ENCODE results near the gene CHMP4B.

GRCh38 chr20:33868595-33868994 is 57.4 kb downstream of the CHMP4B start:
- no peak for TF ChIP-seq POLR2A (IDR thresholded peaks at IDR 0.05)
- TF ChIP-seq, protein P1, sequence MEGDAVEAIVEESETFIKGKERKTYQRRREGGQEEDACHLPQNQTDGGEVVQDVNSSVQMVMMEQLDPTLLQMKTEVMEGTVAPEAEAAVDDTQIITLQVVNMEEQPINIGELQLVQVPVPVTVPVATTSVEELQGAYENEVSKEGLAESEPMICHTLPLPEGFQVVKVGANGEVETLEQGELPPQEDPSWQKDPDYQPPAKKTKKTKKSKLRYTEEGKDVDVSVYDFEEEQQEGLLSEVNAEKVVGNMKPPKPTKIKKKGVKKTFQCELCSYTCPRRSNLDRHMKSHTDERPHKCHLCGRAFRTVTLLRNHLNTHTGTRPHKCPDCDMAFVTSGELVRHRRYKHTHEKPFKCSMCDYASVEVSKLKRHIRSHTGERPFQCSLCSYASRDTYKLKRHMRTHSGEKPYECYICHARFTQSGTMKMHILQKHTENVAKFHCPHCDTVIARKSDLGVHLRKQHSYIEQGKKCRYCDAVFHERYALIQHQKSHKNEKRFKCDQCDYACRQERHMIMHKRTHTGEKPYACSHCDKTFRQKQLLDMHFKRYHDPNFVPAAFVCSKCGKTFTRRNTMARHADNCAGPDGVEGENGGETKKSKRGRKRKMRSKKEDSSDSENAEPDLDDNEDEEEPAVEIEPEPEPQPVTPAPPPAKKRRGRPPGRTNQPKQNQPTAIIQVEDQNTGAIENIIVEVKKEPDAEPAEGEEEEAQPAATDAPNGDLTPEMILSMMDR (IDR thresholded peaks at IDR 0.05) = no peak

Measured in adrenal gland (tissue), 5 donors.